WTC11 (cell line): ENCODE results near the gene NCOA1. TPM values are rescaled to one million over a fixed set of nuclear protein-coding genes. Genes with fewer than 3 reads are reported as not detected.

Experiments used
- ATAC-seq: fragments of 200-7000 bp; cut with Tn5 transposase; 2 replicates; pipeline ENCODE4 v1.10.0; 2021; ENCODE audit warnings: mild to moderate bottlenecking, moderate library complexity
- CTCF ChIA-PET: fragments of 300-600 bp; sonication (Branson Sonifier 250); formaldehyde crosslinking; loops from one replicate; lab custom pipeline; 2021; ENCODE audit warnings: antibody characterized with exemption; lab: Charles Lee
- POLR2A ChIA-PET: fragments of 350-600 bp; sonication (Branson Sonifier 250); formaldehyde crosslinking; loops from one replicate; lab custom pipeline; 2021; ENCODE audit warnings: antibody characterized with exemption; lab: Charles Lee
- DNase-seq: peaks from one replicate; pipeline ENCODE4 v3.0.0; 2021; ENCODE audit warnings: low spot score
- H3K27ac Mint-ChIP-seq: 2 replicates; pipeline ENCODE4 v1.8.0; 2021; ENCODE audit warnings: mixed read lengths
- H3K27me3 Mint-ChIP-seq: 2 replicates; pipeline ENCODE4 v1.8.0; 2021; ENCODE audit warnings: low read depth, mild to moderate bottlenecking, moderate library complexity, mixed read lengths
- H3K36me3 Mint-ChIP-seq: 2 replicates; pipeline ENCODE4 v1.8.0; 2021; ENCODE audit warnings: mixed read lengths
- H3K4me1 Mint-ChIP-seq: 2 replicates; pipeline ENCODE4 v1.8.0; 2022; ENCODE audit warnings: mixed read lengths
- H3K4me3 Mint-ChIP-seq: 2 replicates; pipeline ENCODE4 v1.8.0; 2021; ENCODE audit warnings: mild to moderate bottlenecking, moderate library complexity, mixed read lengths
- H3K9me3 Mint-ChIP-seq: 2 replicates; pipeline ENCODE4 v1.8.0; 2021; ENCODE audit warnings: mixed read lengths
- CREB1 ChIP-seq: sonication (generic); formaldehyde crosslinking; IDR thresholded peaks from 2 replicates; pipeline ENCODE4 v1.8.0; 2023; ENCODE audit warnings: mild to moderate bottlenecking, missing genetic modification reagents
- ERG ChIP-seq: fragments of 250-450 bp; sonication (Bioruptor Pico); IDR thresholded peaks from 2 replicates; pipeline ENCODE4 v1.8.0; 2021; ENCODE audit warnings: mild to moderate bottlenecking
- ESRRA ChIP-seq: sonication (generic); formaldehyde crosslinking; IDR thresholded peaks from 2 replicates; pipeline ENCODE4 v1.8.1; 2022; ENCODE audit warnings: mild to moderate bottlenecking, missing genetic modification reagents, borderline replicate concordance
- FOXJ3 ChIP-seq: sonication (generic); formaldehyde crosslinking; IDR thresholded peaks from 2 replicates; pipeline ENCODE4 v1.9.0; 2021; ENCODE audit warnings: missing genetic modification reagents, mild to moderate bottlenecking, borderline replicate concordance
- GABPB1 ChIP-seq: sonication (generic); formaldehyde crosslinking; IDR thresholded peaks from 2 replicates; pipeline ENCODE4 v1.8.1; 2023; ENCODE audit warnings: mild to moderate bottlenecking, missing genetic modification reagents
- MAX ChIP-seq: sonication (generic); formaldehyde crosslinking; IDR thresholded peaks from 2 replicates; pipeline ENCODE4 v1.8.0; 2022; ENCODE audit warnings: mild to moderate bottlenecking, missing genetic modification reagents
- MLX ChIP-seq: sonication (generic); formaldehyde crosslinking; IDR thresholded peaks from 2 replicates; pipeline ENCODE4 v1.8.1; 2023; ENCODE audit warnings: mild to moderate bottlenecking, missing genetic modification reagents, moderate library complexity
- MXD4 ChIP-seq: fragments of 250-450 bp; sonication (Bioruptor Pico); IDR thresholded peaks from 2 replicates; pipeline ENCODE4 v1.8.0; 2021; ENCODE audit warnings: mild to moderate bottlenecking, moderate library complexity, borderline replicate concordance
- NR2C2 ChIP-seq: sonication (generic); formaldehyde crosslinking; IDR thresholded peaks from 2 replicates; pipeline ENCODE4 v1.8.0; 2022; ENCODE audit warnings: mild to moderate bottlenecking, missing genetic modification reagents
- PRRX2 ChIP-seq: fragments of 250-450 bp; sonication (Bioruptor Pico); IDR thresholded peaks from 2 replicates; pipeline ENCODE4 v1.8.0; 2021; ENCODE audit warnings: mild to moderate bottlenecking
- ZBTB21 ChIP-seq: sonication (generic); formaldehyde crosslinking; IDR thresholded peaks from 2 replicates; pipeline ENCODE4 v1.8.1; 2023; ENCODE audit warnings: mild to moderate bottlenecking, missing genetic modification reagents, borderline replicate concordance
- ZNF138 ChIP-seq: sonication (generic); formaldehyde crosslinking; conservative IDR thresholded peaks from 2 replicates; pipeline ENCODE4 v1.8.1; 2022; ENCODE audit warnings: mild to moderate bottlenecking, moderate library complexity, missing genetic modification reagents
- ZNF423 ChIP-seq: fragments of 250-450 bp; sonication (Bioruptor Pico); IDR thresholded peaks from 2 replicates; pipeline ENCODE4 v2.1.2; 2022; ENCODE audit warnings: mild to moderate bottlenecking, moderate library complexity
- total RNA-seq: library from RNA; stranded (reverse); gene quantifications from 3 replicates; pipeline ENCODE4 v1.2.3, GENCODE V29; 2021
- TF ChIP-seq, protein P1 (sequence below): fragments of 250-450 bp; sonication (Bioruptor Pico); IDR thresholded peaks from 2 replicates; pipeline ENCODE4 v1.9.0; 2021; ENCODE audit warnings: mild to moderate bottlenecking, borderline replicate concordance
- TF ChIP-seq, protein P2 (sequence below): sonication (generic); formaldehyde crosslinking; IDR thresholded peaks from 2 replicates; pipeline ENCODE4 v1.8.0; 2023; ENCODE audit warnings: missing genetic modification reagents

NCOA1 gene
- total RNA-seq, 1 experiment from 2014 or later: 16.9 TPM

GRCh38 chr2:24783641-24784040 lies 292.6 kb downstream of the NCOA1 start (continued):
- no peak for TF ChIP-seq MXD4 (CRISPR knock-in tag)
- TF ChIP-seq, all 79 proteins: peak for 0

GRCh38 chr2:24785671-24786321 lies 294.7 kb downstream of the NCOA1 start:
- no peak overlapping the region for H3K27ac Mint-ChIP-seq
- H3K4me3 Mint-ChIP-seq: no peak overlapping the region
- TF ChIP-seq, protein P1, sequence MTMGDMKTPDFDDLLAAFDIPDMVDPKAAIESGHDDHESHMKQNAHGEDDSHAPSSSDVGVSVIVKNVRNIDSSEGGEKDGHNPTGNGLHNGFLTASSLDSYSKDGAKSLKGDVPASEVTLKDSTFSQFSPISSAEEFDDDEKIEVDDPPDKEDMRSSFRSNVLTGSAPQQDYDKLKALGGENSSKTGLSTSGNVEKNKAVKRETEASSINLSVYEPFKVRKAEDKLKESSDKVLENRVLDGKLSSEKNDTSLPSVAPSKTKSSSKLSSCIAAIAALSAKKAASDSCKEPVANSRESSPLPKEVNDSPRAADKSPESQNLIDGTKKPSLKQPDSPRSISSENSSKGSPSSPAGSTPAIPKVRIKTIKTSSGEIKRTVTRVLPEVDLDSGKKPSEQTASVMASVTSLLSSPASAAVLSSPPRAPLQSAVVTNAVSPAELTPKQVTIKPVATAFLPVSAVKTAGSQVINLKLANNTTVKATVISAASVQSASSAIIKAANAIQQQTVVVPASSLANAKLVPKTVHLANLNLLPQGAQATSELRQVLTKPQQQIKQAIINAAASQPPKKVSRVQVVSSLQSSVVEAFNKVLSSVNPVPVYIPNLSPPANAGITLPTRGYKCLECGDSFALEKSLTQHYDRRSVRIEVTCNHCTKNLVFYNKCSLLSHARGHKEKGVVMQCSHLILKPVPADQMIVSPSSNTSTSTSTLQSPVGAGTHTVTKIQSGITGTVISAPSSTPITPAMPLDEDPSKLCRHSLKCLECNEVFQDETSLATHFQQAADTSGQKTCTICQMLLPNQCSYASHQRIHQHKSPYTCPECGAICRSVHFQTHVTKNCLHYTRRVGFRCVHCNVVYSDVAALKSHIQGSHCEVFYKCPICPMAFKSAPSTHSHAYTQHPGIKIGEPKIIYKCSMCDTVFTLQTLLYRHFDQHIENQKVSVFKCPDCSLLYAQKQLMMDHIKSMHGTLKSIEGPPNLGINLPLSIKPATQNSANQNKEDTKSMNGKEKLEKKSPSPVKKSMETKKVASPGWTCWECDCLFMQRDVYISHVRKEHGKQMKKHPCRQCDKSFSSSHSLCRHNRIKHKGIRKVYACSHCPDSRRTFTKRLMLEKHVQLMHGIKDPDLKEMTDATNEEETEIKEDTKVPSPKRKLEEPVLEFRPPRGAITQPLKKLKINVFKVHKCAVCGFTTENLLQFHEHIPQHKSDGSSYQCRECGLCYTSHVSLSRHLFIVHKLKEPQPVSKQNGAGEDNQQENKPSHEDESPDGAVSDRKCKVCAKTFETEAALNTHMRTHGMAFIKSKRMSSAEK: no peak
- TF ChIP-seq MLX (CRISPR knock-in tag) (no peak), PRRX2 (CRISPR knock-in tag) (no peak), MAX (CRISPR knock-in tag) (no peak), ZNF138 (CRISPR knock-in tag) (no peak), ZBTB21 (CRISPR knock-in tag) (no peak), FOXJ3 (CRISPR knock-in tag) (no peak), ERG (CRISPR knock-in tag) (no peak), CREB1 (CRISPR knock-in tag) (no peak), GABPB1 (CRISPR knock-in tag) (no peak), NR2C2 (no peak), ZNF423 (CRISPR knock-in tag) (no peak)
- TF ChIP-seq, protein P2, sequence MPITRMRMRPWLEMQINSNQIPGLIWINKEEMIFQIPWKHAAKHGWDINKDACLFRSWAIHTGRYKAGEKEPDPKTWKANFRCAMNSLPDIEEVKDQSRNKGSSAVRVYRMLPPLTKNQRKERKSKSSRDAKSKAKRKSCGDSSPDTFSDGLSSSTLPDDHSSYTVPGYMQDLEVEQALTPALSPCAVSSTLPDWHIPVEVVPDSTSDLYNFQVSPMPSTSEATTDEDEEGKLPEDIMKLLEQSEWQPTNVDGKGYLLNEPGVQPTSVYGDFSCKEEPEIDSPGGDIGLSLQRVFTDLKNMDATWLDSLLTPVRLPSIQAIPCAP: no peak
- ATAC-seq (no peak), DNase-seq (no peak)
- peaks cover 8% of the 10 kb centered on the region for H3K36me3 Mint-ChIP-seq
- ChIA-PET POLR2A (interaction anchor here (0.6 kb wide), 1 partner anchor 397 kb away, joined by 3 read pairs; no protein-coding TSS in a partner anchor), CTCF (no interaction called here)
- H3K27me3 Mint-ChIP-seq: no peaks in the 10 kb centered on the region
- H3K9me3 Mint-ChIP-seq: peaks cover 1% of the 10 kb centered on the region; the same call in 1 of the 2 replicates
- H3K4me1 Mint-ChIP-seq: peaks cover 9% of the 10 kb centered on the region

- Mint-ChIP-seq H3K27ac (no peak overlapping the region), H3K4me3 (no peak overlapping the region), H3K36me3 (peaks cover 8% of the 10 kb centered on the region), H3K4me1 (peaks cover 21% of the 10 kb centered on the region), H3K27me3 (no peaks in the 10 kb centered on the region), H3K9me3 (no peaks in the 10 kb centered on the region)
- ChIA-PET POLR2A (no interaction called here), CTCF (no interaction called here)
- TF ChIP-seq ESRRA (CRISPR knock-in tag): no peak
- DNase-seq (no peak), ATAC-seq (no peak)
These were observed 296.5 kb downstream of the NCOA1 start for GRCh38 chr2:24787532-24787931.
